Neural cell (in vitro differentiated cells): ENCODE results near the gene POU6F2. TPM values are rescaled to one million over a fixed set of nuclear protein-coding genes. Genes with fewer than 3 reads are reported as not detected.

Source experiments
- H2AFZ ChIP-seq: fragments of 200-600, 300-800 bp; sonication (generic), shearing (Covaris generic); 2 replicates; pipeline ENCODE4 v1.6.0; 2014; ENCODE audit warnings: low read depth, mild to moderate bottlenecking, antibody characterized with exemption, low read length, moderate library complexity
- H3F3A ChIP-seq: fragments of 200-600 bp; shearing (Covaris generic); 2 replicates; pipeline ENCODE4 v1.6.1; 2016; ENCODE audit warnings: mild to moderate bottlenecking, moderate library complexity, mixed read lengths, antibody characterized with exemption, low read length; ENCODE audit not compliant: insufficient read depth, poor library complexity, severe bottlenecking
- H3K27ac ChIP-seq: fragments of 200-600, 300-800 bp; sonication (generic), shearing (Covaris generic); 2 replicates; pipeline ENCODE4 v1.5.1; 2014; ENCODE audit warnings: mild to moderate bottlenecking, low read length, moderate library complexity
- H3K27me3 ChIP-seq: fragments of 300-800, 200-600 bp; sonication (generic), shearing (Covaris generic); 2 replicates; pipeline ENCODE4 v1.6.0; 2014; ENCODE audit warnings: mild to moderate bottlenecking, low read depth, low read length, moderate library complexity; ENCODE audit not compliant: insufficient read depth
- H3K36me3 ChIP-seq: fragments of 300-800, 200-600 bp; sonication (generic), shearing (Covaris generic); 2 replicates; pipeline ENCODE4 v1.5.1; 2014; ENCODE audit warnings: mild to moderate bottlenecking, antibody characterized with exemption, low read length, moderate library complexity; ENCODE audit not compliant: insufficient read depth
- H3K4me2 ChIP-seq: fragments of 300-800, 200-600 bp; sonication (generic), shearing (Covaris generic); 2 replicates; pipeline ENCODE4 v1.6.0; 2014; ENCODE audit warnings: mild to moderate bottlenecking, low read length
- H3K4me3 ChIP-seq: fragments of 300-800, 200-600 bp; sonication (generic), shearing (Covaris generic); 2 replicates; pipeline ENCODE4 v1.5.1; 2014; ENCODE audit warnings: mild to moderate bottlenecking, low read length, moderate library complexity
- H3K79me2 ChIP-seq: fragments of 200-600 bp; shearing (Covaris generic); replicated peaks from 2 replicates; pipeline ENCODE4 v1.6.0; 2014; ENCODE audit warnings: mild to moderate bottlenecking, low read length, moderate library complexity; ENCODE audit not compliant: insufficient read depth
- H3K9ac ChIP-seq: fragments of 300-800, 200-600 bp; sonication (generic), shearing (Covaris generic); 2 replicates; pipeline ENCODE4 v1.6.1; 2016; ENCODE audit warnings: mild to moderate bottlenecking, low read length, mixed read lengths
- H3K9me2 ChIP-seq: fragments of 200-600 bp; shearing (Covaris generic); 2 replicates; pipeline ENCODE4 v1.6.1; 2016; ENCODE audit warnings: mild to moderate bottlenecking, low read length, mixed read lengths; ENCODE audit not compliant: insufficient read depth
- H3K9me3 ChIP-seq: fragments of 200-600, 300-800 bp; sonication (generic), shearing (Covaris generic); 2 replicates; pipeline ENCODE4 v1.6.1; 2016; ENCODE audit warnings: mild to moderate bottlenecking, mixed run types, low read length, moderate library complexity, mixed read lengths
- H4K20me1 ChIP-seq: fragments of 200-600 bp; shearing (Covaris generic); 2 replicates; pipeline ENCODE4 v1.6.1; 2016; ENCODE audit warnings: mild to moderate bottlenecking, mixed run types; ENCODE audit not compliant: insufficient read depth
- EP300 ChIP-seq: fragments of 450-650 bp; conservative IDR thresholded peaks from 2 replicates; pipeline ENCODE4 v1.6.1; 2014; ENCODE audit warnings: antibody characterized with exemption, mild to moderate bottlenecking, moderate library complexity; ENCODE audit not compliant: poor library complexity, severe bottlenecking
- EZH2 ChIP-seq: fragments of 200-600, 300-800 bp; shearing (Covaris generic), sonication (generic); IDR thresholded peaks from 2 replicates; pipeline ENCODE4 v1.6.1; 2014; ENCODE audit warnings: antibody characterized with exemption, low read length, borderline replicate concordance, mild to moderate bottlenecking; ENCODE audit not compliant: insufficient read depth, poor library complexity, severe bottlenecking
- MXI1 ChIP-seq: fragments of 450-650 bp; conservative IDR thresholded peaks from 2 replicates; pipeline ENCODE4 v1.6.1; 2014; ENCODE audit warnings: antibody characterized with exemption, mild to moderate bottlenecking; ENCODE audit not compliant: poor library complexity, severe bottlenecking
- POLR2AphosphoS5 ChIP-seq: IDR thresholded peaks from 2 replicates; pipeline ENCODE4 v1.6.1; 2012
- RAD21 ChIP-seq: fragments of 450-650 bp; conservative IDR thresholded peaks from 2 replicates; pipeline ENCODE4 v1.6.1; 2014; ENCODE audit warnings: antibody characterized with exemption, mild to moderate bottlenecking, moderate library complexity
- REST ChIP-seq: IDR thresholded peaks from 2 replicates; pipeline ENCODE4 v1.6.1; 2012; ENCODE audit warnings: borderline replicate concordance
- SMC3 ChIP-seq: fragments of 450-650 bp; conservative IDR thresholded peaks from 2 replicates; pipeline ENCODE4 v1.6.1; 2014; ENCODE audit warnings: antibody characterized with exemption, mild to moderate bottlenecking, moderate library complexity; ENCODE audit not compliant: poor library complexity
- TAF1 ChIP-seq: IDR thresholded peaks from 2 replicates; pipeline ENCODE4 v1.6.1; 2012; ENCODE audit warnings: low read depth
- polyA plus RNA-seq: library from polyadenylated mRNA; depleted of rRNA; stranded (reverse); fragments of >200 nt; gene quantifications from 2 replicates; pipeline ENCODE4 v1.2.3, GENCODE V29; 2014
- TF ChIP-seq, protein P1 (sequence below): fragments of 450-650 bp; IDR thresholded peaks from 2 replicates; pipeline ENCODE4 v1.5.1; 2014; ENCODE audit warnings: antibody characterized with exemption, mild to moderate bottlenecking, moderate library complexity; ENCODE audit not compliant: poor library complexity, severe bottlenecking

The POU6F2 gene
- polyA plus RNA-seq, 1 donor from 2014 or later = 2.8 TPM

DNA sequence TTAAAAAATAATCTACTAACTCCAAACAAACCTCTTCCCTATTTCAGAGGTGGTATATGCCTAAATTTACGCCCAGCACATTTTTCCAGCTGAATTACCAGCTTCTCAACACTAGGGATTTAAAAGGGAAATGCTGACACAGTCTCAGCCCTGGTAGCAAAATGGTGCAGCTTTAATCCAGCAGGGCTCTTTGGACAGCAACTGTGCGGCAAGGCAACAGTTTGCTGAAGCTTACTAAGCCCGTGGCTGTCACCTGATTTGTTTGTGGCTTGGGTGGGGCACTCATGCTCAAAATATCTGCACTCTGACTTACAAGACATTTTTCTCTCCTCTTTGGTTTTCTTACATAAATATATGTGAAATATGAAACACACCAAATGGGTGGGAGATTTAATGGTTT, 206.7 kb downstream of the POU6F2 start:
- no peak overlapping the region for H3K4me2 ChIP-seq
- H3F3A ChIP-seq = no peaks in the 10 kb centered on the region
- H3K79me2 ChIP-seq = no peaks in the 10 kb centered on the region
- TF ChIP-seq MXI1 (no peak), SMC3 (no peak), EZH2 (no peak), REST (no peak), POLR2AphosphoS5 (no peak), RAD21 (no peak), TAF1 (no peak), EP300 (no peak)
- TF ChIP-seq, protein P1, sequence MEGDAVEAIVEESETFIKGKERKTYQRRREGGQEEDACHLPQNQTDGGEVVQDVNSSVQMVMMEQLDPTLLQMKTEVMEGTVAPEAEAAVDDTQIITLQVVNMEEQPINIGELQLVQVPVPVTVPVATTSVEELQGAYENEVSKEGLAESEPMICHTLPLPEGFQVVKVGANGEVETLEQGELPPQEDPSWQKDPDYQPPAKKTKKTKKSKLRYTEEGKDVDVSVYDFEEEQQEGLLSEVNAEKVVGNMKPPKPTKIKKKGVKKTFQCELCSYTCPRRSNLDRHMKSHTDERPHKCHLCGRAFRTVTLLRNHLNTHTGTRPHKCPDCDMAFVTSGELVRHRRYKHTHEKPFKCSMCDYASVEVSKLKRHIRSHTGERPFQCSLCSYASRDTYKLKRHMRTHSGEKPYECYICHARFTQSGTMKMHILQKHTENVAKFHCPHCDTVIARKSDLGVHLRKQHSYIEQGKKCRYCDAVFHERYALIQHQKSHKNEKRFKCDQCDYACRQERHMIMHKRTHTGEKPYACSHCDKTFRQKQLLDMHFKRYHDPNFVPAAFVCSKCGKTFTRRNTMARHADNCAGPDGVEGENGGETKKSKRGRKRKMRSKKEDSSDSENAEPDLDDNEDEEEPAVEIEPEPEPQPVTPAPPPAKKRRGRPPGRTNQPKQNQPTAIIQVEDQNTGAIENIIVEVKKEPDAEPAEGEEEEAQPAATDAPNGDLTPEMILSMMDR = no peak
- H3K36me3 ChIP-seq = no peaks in the 10 kb centered on the region
- H4K20me1 ChIP-seq = no peaks in the 10 kb centered on the region
- no peaks in the 10 kb centered on the region for H3K9me3 ChIP-seq
- H3K4me3 ChIP-seq = no peak overlapping the region
- no peak overlapping the region for H3K27ac ChIP-seq
- no peak overlapping the region for H2AFZ ChIP-seq
- H3K27me3 ChIP-seq = no peaks in the 10 kb centered on the region
- no peaks in the 10 kb centered on the region for H3K9me2 ChIP-seq
- H3K9ac ChIP-seq = no peak overlapping the region

- Histone ChIP-seq H3K27me3 (no peaks in the 10 kb centered on the region), H3K4me2 (no peak overlapping the region), H3K27ac (no peak overlapping the region), H2AFZ (no peak overlapping the region), H3K36me3 (no peaks in the 10 kb centered on the region), H3K79me2 (no peaks in the 10 kb centered on the region), H3K9me2 (no peaks in the 10 kb centered on the region), H3F3A (no peaks in the 10 kb centered on the region), H4K20me1 (no peaks in the 10 kb centered on the region), H3K9ac (no peak overlapping the region), H3K9me3 (no peaks in the 10 kb centered on the region), H3K4me3 (no peak overlapping the region)
- TF ChIP-seq RAD21 = no peak
- TF ChIP-seq SMC3 = no peak
- TF ChIP-seq, protein P1 = no peak
- TF ChIP-seq MXI1 = no peak
- no peak for TF ChIP-seq EP300
- no peak for TF ChIP-seq REST
- no peak for TF ChIP-seq POLR2AphosphoS5
- TF ChIP-seq TAF1 = no peak
- no peak for TF ChIP-seq EZH2
These were observed 208.4 kb downstream of the POU6F2 start for GRCh38 chr7:39186131-39186530.
